ENCODE results near the gene PHF3.

PHF3 gene

GRCh38 chr6:63598049-63599036, 37.3 kb upstream of the PHF3 start:
- TF ChIP-seq, protein P1, sequence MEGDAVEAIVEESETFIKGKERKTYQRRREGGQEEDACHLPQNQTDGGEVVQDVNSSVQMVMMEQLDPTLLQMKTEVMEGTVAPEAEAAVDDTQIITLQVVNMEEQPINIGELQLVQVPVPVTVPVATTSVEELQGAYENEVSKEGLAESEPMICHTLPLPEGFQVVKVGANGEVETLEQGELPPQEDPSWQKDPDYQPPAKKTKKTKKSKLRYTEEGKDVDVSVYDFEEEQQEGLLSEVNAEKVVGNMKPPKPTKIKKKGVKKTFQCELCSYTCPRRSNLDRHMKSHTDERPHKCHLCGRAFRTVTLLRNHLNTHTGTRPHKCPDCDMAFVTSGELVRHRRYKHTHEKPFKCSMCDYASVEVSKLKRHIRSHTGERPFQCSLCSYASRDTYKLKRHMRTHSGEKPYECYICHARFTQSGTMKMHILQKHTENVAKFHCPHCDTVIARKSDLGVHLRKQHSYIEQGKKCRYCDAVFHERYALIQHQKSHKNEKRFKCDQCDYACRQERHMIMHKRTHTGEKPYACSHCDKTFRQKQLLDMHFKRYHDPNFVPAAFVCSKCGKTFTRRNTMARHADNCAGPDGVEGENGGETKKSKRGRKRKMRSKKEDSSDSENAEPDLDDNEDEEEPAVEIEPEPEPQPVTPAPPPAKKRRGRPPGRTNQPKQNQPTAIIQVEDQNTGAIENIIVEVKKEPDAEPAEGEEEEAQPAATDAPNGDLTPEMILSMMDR (IDR thresholded peaks at IDR 0.05; ENCODE audit: low read depth, low read length, missing control alignments), result peak; percentile 94
- no peak for DNase-seq (ENCODE audit: low read depth)
- in situ Hi-C loops (cut with HindIII; ENCODE audit: low sequenced_read_pairs), result no loop called here

DNA sequence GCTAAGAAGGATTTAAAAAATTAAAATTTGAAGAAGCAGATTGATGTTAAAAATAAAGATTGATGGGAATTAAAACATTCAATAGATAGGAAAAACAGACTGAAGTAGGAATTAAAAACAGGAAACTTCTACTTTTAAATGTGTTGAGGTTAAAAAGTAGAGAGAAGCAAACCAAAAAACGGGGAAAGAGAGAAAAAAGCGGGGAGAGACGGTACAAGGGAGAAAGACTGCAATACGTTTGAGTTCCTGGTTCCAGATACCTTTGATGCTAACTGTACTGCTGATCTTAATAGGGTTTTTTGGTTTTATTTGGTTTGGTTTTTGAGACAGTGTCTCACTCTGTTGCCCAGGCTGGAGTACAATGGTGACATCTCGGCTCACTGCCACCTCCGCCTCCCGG, 36.4 kb upstream of the PHF3 start:
- H3K4me3 ChIP-seq (ENCODE audit: low read depth, low read length), result no peak overlapping the region
- in situ Hi-C loops (cut with HindIII; ENCODE audit: low sequenced_read_pairs), result no loop called here
- DNase-seq (ENCODE audit: low read depth), result no peak
- TF ChIP-seq, protein P1 (IDR thresholded peaks at IDR 0.05; ENCODE audit: low read depth, low read length, missing control alignments), result no peak

More at GRCh38 chr6:63598049-63599036, 37.3 kb upstream of the PHF3 start:
- H3K4me3 ChIP-seq (ENCODE audit: low read depth, low read length), result peak overlapping the region; percentile 59

DNA sequence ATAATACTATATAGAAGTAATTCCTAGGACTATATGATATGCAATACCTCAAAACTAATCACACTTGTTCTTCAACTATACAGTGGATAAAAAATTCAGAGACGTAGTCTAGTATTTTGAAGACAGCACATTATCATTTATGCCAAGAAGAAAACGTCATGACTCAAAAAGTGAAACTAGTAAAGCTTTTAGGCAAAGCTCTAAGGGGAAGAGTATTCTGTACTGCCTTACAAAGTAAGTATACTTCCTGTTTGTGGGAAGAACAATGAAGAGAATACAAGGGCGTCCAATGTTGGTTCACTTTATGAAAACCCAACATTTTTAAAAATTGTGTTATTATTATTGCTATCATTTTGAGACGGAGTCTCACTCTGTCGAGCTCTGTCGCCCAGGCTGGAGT, 35.5 kb upstream of the PHF3 start:
- no peak for DNase-seq (ENCODE audit: low read depth)
- in situ Hi-C loops (cut with HindIII; ENCODE audit: low sequenced_read_pairs), result no loop called here

GRCh38 chr6:63609231-63609630, 26.4 kb upstream of the PHF3 start:
- TF ChIP-seq, protein P1 (IDR thresholded peaks at IDR 0.05; ENCODE audit: low read depth, low read length, missing control alignments), result no peak
- in situ Hi-C loops (cut with HindIII; ENCODE audit: low sequenced_read_pairs), result no loop called here
- no peak for DNase-seq (ENCODE audit: low read depth)
- no peak overlapping the region for H3K4me3 ChIP-seq (ENCODE audit: low read depth, low read length)

More for the DNA sequence above, 35.5 kb upstream of the PHF3 start:
- no peak overlapping the region for H3K4me3 ChIP-seq (ENCODE audit: low read depth, low read length)
- TF ChIP-seq, protein P1 (IDR thresholded peaks at IDR 0.05; ENCODE audit: low read depth, low read length, missing control alignments), result no peak

DNA sequence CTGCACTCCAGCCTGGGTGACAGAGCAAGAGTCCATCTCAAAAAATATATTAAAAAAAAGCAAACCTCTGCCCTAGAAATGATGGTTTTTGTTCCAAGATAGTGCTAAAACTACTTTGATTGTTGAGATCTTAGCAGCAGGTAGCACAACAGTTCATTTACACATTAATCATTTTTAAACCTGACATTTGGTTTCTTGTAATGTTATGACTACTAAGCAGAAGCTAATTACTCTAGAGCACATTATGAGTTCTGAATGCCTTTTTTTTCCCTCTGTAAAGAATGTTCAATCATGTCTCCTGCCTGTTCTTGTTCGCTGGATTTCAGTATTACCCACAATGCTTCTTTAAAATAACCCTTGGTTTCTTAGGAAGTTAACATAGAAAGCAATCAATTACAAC, 24.7 kb upstream of the PHF3 start:
- no peak for DNase-seq (ENCODE audit: low read depth)
- in situ Hi-C loops (cut with HindIII; ENCODE audit: low sequenced_read_pairs), result no loop called here
- no peak overlapping the region for H3K4me3 ChIP-seq (ENCODE audit: low read depth, low read length)
- TF ChIP-seq, protein P1 (IDR thresholded peaks at IDR 0.05; ENCODE audit: low read depth, low read length, missing control alignments), result no peak

GRCh38 chr6:63611560-63611959, 24.0 kb upstream of the PHF3 start:
- DNase-seq (ENCODE audit: low read depth), result no peak
- no peak overlapping the region for H3K4me3 ChIP-seq (ENCODE audit: low read depth, low read length)
- in situ Hi-C loops (cut with HindIII; ENCODE audit: low sequenced_read_pairs), result no loop called here
- TF ChIP-seq, protein P1 (IDR thresholded peaks at IDR 0.05; ENCODE audit: low read depth, low read length, missing control alignments), result no peak

Data from astrocyte of the cerebellum (primary cell).